ENCODE results near the gene RPGR.

- TF ChIP-seq, protein P1, sequence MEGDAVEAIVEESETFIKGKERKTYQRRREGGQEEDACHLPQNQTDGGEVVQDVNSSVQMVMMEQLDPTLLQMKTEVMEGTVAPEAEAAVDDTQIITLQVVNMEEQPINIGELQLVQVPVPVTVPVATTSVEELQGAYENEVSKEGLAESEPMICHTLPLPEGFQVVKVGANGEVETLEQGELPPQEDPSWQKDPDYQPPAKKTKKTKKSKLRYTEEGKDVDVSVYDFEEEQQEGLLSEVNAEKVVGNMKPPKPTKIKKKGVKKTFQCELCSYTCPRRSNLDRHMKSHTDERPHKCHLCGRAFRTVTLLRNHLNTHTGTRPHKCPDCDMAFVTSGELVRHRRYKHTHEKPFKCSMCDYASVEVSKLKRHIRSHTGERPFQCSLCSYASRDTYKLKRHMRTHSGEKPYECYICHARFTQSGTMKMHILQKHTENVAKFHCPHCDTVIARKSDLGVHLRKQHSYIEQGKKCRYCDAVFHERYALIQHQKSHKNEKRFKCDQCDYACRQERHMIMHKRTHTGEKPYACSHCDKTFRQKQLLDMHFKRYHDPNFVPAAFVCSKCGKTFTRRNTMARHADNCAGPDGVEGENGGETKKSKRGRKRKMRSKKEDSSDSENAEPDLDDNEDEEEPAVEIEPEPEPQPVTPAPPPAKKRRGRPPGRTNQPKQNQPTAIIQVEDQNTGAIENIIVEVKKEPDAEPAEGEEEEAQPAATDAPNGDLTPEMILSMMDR (IDR thresholded peaks at IDR 0.05): no peak
- no peak for TF ChIP-seq POLR2A (IDR thresholded peaks at IDR 0.05)
These were observed 64.3 kb downstream of the RPGR start for GRCh38 chrX:38262715-38263620.

All from adrenal gland (tissue), 5 donors.